ENCODE data around the gene F2.

The F2 gene

GRCh38 chr11:46722566-46723358 lies 3.7 kb downstream of the F2 start:
- DNase-seq (ENCODE audit: extremely low spot score) = no peak
- ChIA-PET POLR2A (no interaction called here), CTCF (interaction anchor here (1.5 kb wide), 1 partner anchor 12 kb away, joined by 3 read pairs; no protein-coding TSS in a partner anchor)

GRCh38 chr11:46723359-46723680 lies 4.3 kb downstream of the F2 start:
- POLR2A ChIA-PET = no interaction called here
- no peak for TF ChIP-seq CTCF (IDR thresholded peaks at IDR 0.05; ENCODE audit: control extremely low read depth, extremely low read depth, low read depth, missing control alignments)
- DNase-seq (ENCODE audit: extremely low spot score) = no peak
- CTCF ChIA-PET = no interaction called here

More at GRCh38 chr11:46722566-46723358, 3.7 kb downstream of the F2 start:
- no peak for TF ChIP-seq CTCF (IDR thresholded peaks at IDR 0.05; ENCODE audit: control extremely low read depth, extremely low read depth, low read depth, missing control alignments)

- CTCF ChIA-PET = no interaction called here
- DNase-seq (ENCODE audit: extremely low spot score) = no peak
- no peak for TF ChIP-seq CTCF (IDR thresholded peaks at IDR 0.05; ENCODE audit: control extremely low read depth, extremely low read depth, low read depth, missing control alignments)
- POLR2A ChIA-PET = no interaction called here
Measured at GRCh38 chr11:46724088-46724487, 5.1 kb downstream of the F2 start.

GRCh38 chr11:46725338-46726205 lies 6.6 kb downstream of the F2 start:
- POLR2A ChIA-PET = no interaction called here
- no peak for DNase-seq (ENCODE audit: extremely low spot score)
- TF ChIP-seq CTCF (IDR thresholded peaks at IDR 0.05; ENCODE audit: control extremely low read depth, extremely low read depth, low read depth, missing control alignments) = no peak
- CTCF ChIA-PET = no interaction called here

- POLR2A ChIA-PET = no interaction called here
- DNase-seq (ENCODE audit: extremely low spot score) = no peak
- no peak for TF ChIP-seq CTCF (IDR thresholded peaks at IDR 0.05; ENCODE audit: control extremely low read depth, extremely low read depth, low read depth, missing control alignments)
- CTCF ChIA-PET = no interaction called here
Measured at GRCh38 chr11:46726206-46726862, 7.3 kb downstream of the F2 start.

- ChIA-PET CTCF (interaction anchor here (1.4 kb wide), 1 partner anchor 11 kb away, joined by 4 read pairs; no protein-coding TSS in a partner anchor), POLR2A (no interaction called here)
- no peak for DNase-seq (ENCODE audit: extremely low spot score)
- no peak for TF ChIP-seq CTCF (IDR thresholded peaks at IDR 0.05; ENCODE audit: control extremely low read depth, extremely low read depth, low read depth, missing control alignments)
Measured at GRCh38 chr11:46727952-46728658, 9.1 kb downstream of the F2 start.
